GM21717 (cell line): ENCODE results near the gene KIRREL1.

Experiments
- ATAC-seq: cut with Tn5 transposase; IDR thresholded peaks from one replicate; pipeline ENCODE4 v1.9.1; 2021; ENCODE audit warnings: mild to moderate bottlenecking, moderate library complexity; ENCODE audit not compliant: unreplicated experiment

The KIRREL1 gene

GRCh38 chr1:157971769-157972168 is 21.7 kb upstream of the KIRREL1 start:
- no peak for ATAC-seq

DNA sequence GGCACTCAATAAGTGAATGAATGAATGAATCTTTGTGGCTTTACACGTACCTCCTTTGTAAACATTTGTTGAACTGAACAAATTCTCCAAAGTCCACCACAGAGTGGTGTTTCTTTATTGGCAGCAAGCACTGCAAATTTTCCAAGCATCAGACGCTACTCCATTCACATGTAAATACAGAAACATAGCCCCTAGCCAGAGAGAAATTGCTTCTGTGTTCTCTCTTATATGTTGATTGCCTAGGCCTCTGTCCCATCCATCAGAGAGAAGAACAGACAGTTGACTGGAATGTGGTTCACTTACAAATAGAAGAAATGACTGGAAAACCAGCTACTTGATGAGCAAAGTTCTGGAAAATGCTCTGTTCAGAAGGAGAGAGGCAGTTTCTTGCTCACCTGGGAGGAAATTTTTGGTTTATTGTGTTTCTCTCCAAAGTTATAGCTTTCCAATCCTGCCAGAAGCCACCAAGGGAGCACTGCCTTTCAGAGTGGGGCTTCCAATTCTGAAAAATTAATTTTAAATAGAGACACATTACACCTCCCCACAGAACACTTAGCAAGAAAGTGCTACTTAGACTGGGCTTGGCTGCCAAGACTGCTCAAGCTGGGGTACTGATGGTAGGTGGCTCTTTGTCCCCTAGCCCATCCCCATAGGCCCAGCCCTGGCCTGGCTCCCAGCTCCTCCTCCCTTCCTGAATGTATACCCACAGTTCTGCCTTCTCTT is 18.1 kb upstream of the KIRREL1 start:
- no peak for ATAC-seq

- ATAC-seq = no peak
These were observed 16.6 kb upstream of the KIRREL1 start for GRCh38 chr1:157976888-157977287.

GRCh38 chr1:157978586-157979403 is 14.7 kb upstream of the KIRREL1 start:
- no peak for ATAC-seq

DNA sequence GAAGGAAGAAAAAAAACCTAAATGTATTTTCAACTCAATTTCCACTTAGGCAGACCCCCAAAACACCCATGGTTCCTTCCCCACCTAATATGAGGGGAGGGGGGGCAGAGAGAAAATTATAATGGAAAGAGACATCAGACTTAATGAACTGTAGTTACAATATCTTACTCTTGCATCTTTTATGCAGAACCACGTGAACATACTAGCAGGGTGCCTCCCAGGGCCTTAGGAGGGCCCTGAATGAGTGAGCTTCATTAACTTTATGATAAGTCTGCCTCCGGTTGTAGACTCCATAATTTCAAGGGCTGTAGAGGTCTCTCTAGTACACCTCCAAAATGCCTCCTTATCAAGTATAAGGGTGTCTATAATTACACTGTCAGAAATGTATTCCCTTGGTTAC is 11.3 kb upstream of the KIRREL1 start:
- ATAC-seq = no peak

- ATAC-seq = no peak
These were observed 9.7 kb upstream of the KIRREL1 start for GRCh38 chr1:157983787-157984186.

DNA sequence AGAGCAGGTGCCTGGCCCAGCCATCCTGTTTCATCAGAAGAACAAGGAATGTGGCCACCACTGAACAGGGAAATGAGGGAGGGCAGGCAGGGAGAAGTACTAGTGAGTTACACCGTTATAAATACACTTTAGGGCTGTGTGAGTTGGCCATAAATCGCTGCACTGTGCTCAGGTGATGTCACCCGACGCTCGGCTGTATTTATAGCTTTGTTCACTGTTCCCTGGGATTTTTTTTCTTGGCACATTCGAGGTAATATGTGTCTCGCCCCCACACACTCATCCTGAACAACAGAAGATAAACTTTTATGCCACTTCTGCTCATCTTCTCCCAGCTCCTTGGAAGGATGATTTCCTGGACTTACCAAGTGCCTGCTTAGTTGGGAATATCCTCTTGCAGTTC is 9.0 kb upstream of the KIRREL1 start:
- ATAC-seq = no peak

- ATAC-seq = no peak
These were observed 8.0 kb upstream of the KIRREL1 start for GRCh38 chr1:157985473-157985872.

GRCh38 chr1:157988002-157988401 is 5.4 kb upstream of the KIRREL1 start:
- ATAC-seq = no peak

GRCh38 chr1:157992031-157992832 is 1.2 kb upstream of the KIRREL1 start:
- ATAC-seq = no peak

DNA sequence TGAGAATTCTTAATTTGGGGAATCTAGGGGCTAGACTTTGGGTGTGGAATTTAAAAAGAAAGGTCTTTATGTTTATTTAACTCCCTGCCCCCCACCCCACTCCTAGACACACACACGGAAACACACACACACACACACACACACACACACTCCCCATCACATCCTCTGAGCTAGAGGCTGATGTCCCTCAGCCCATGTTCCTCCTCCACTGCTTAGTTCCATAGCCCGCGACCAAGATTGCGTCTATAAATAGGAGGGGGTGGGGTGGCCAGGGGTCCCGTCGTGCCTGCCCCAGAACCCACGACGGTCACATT is 655 bp upstream of the KIRREL1 start:
- no peak for ATAC-seq

- no peak for ATAC-seq
These were observed 617 bp downstream of the KIRREL1 start for GRCh38 chr1:157993918-157994605.

DNA sequence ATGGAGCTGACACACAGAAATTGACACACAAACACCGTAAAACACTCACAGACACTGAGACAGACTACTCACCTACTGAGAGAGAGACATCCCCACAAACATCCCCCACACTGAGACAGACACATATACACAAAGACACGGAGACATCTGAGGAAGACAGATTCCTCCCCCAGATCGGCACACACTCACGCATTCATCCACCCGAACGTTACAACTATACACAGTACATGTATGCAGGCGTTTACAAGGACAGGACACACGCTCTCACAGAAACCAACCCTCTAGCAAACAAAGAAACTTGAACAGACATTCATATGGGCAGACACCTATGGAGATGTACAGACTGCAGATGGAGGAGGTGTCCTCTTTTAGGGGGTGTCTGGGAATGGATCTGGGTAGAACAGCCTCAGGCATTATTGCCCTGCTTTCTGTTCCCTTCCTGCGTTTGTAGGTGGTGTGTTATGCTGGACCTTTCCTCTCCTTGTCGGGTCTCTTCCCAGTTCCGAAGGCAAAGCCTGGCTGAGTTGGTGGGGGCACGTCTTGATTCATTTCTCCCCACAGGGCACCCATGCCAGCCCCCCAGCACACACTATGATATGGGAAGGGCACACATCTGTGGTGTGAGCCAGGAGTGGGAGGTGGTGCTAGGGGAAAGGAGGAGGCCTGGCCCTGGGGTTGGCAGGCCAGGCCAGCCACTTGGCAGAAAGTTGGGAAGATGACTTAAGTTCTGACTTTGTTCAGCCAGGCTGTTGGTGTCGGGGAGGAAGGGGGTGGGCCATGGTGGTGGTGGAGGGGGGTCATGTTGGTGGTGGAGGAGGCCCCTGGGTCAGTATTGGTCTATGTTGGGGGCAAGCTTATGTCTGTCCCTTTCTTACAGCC is 1.5 kb downstream of the KIRREL1 start:
- ATAC-seq = no peak

GRCh38 chr1:157995583-157996169 is 2.2 kb downstream of the KIRREL1 start:
- ATAC-seq = no peak

GRCh38 chr1:157996433-157996832 is 3.0 kb downstream of the KIRREL1 start:
- no peak for ATAC-seq

GRCh38 chr1:158000507-158000906 is 7.1 kb downstream of the KIRREL1 start:
- ATAC-seq = no peak

GRCh38 chr1:158002022-158002630 is 8.7 kb downstream of the KIRREL1 start:
- ATAC-seq = no peak

DNA sequence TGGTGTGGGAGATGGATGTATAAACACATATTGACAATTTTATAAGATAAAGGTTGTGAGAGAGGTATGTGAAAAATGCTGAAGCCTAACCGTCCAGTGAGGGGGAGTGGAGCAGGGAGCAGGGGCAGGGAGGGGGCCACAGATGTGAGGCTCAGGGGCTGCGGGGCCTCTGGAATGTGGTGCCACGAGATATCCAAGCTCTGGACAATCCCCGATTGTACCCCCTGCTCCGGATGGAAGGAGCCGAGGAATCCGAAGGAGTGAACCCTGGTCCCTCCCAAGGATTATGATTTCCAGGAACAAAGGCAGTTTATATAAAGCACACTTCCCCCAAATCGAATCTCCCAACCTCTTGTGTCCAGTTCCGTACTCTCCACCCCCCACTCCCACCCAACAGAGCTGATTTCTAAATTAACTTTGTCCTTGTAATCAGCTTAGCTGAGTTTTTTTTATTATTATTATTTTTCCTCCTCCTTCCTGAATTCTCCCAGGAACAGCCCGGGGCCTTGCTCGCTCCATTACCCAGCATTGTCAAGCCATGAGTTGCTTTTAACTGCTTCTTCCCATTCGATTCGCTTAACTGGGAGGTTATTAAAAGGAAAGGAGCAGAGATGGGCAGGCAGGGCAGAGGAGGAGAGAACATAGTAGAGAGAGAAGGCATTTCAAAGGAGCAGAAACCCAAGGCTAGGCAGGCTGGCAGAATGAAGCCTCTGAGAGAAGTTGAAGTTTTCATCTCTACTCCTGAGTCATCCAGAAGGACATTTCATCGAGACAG is 9.4 kb downstream of the KIRREL1 start:
- ATAC-seq = no peak

GRCh38 chr1:158003406-158003800 is 10.0 kb downstream of the KIRREL1 start:
- no peak for ATAC-seq
